HG02678 (cell line): ENCODE measurements around the gene RPL37.
"Not testable (repeated sequence)": the region's sequence is repeated elsewhere in the genome, so short reads cannot be mapped to it uniquely, and the experiment has no call there.

ENCODE experiments used
- ATAC-seq: cut with Tn5 transposase; IDR thresholded peaks from one replicate; pipeline ENCODE4 v1.9.1; 2021; ENCODE audit warnings: mild to moderate bottlenecking, moderate library complexity; ENCODE audit not compliant: unreplicated experiment

Gene RPL37

DNA sequence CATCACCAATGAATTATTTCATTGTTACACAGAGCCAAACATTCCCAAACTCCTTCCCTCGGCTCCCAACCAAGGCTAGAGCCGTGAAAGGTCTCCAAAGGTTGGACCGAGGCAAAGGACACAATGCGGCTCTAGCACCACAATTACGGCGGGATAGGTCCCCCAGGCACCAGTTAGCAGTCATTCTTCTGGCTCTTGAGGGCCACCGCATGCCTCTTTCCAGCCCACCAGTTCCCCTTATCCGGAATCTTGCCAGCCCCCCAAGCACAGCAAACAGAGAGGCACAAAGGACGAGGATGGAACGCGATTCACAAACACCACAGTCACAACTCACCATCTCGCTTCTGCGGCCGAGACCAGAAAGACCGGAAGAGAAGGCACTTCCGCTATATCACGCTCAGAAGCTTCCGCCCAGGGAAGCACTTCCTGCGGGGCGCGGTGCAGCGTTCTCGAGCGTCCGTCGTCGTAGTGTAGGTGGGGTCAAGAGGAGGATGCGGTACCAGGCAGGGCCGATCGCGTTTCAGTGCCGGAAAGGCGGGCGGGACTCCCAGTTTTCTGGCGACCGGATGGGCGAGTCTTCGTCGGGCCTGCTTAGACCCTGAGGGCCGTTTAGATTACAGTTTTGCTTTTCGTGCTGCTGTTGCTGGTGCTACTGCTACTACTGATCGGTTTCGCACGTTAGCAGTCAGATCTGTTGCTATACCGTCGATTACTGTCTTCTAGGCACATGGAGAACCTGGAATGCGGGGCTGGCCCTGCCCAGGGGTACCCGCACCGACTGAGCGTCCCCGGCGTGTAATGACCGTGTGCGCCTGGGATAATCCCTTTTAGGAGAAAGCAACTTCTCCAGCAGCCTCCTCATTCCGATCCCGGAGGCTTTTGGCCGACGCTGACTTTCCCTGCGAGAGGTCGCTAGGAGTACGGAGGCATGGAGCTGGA, at the start of gene RPL37:
TSS of gene RPL37 (minus strand) at position 374 of the 939 bp plus-strand sequence. CDS start at position 337, 37 bp downstream.
- peak; percentile 96 for ATAC-seq

DNA sequence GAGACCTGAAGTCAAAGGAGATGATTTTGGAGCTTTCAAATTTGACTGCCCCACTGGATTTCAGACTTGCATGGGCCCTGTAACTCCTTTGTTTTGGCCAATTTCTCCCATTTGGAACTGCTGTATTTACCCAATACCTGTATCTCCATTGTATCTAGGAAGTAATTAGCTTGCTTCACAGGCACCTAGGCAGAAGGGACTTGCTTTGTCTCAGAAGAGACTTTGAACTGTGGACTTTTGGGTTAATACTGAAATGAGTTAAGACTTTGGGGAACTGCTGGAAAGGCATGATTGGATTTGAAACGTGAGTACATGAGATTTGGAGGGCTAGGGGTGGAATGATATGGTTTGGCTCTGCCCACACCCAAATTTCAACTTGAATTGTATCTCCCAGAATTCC, 48.0 kb upstream of the RPL37 start:
- not testable (repeated sequence) for ATAC-seq

DNA sequence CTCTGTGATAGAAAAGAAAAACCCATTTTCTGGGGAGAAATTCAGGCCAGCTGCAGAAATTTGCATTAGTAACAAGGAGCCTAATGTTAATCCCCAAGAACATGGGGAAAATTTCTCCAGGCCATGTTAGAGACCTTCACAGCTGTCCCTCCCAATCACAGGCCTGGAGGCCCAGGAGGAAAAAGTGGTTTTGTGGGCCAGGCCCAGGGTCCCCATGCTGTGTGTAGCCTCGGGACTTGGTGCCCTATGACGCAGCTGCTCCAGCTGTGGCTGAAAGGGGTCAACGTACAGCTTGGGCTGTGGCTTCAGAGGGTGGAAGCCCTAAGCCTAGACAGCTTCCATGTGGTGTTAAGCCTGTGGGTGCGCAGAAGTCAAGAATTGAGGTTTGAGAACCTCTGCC, 47.3 kb upstream of the RPL37 start:
- ATAC-seq, result no peak

DNA sequence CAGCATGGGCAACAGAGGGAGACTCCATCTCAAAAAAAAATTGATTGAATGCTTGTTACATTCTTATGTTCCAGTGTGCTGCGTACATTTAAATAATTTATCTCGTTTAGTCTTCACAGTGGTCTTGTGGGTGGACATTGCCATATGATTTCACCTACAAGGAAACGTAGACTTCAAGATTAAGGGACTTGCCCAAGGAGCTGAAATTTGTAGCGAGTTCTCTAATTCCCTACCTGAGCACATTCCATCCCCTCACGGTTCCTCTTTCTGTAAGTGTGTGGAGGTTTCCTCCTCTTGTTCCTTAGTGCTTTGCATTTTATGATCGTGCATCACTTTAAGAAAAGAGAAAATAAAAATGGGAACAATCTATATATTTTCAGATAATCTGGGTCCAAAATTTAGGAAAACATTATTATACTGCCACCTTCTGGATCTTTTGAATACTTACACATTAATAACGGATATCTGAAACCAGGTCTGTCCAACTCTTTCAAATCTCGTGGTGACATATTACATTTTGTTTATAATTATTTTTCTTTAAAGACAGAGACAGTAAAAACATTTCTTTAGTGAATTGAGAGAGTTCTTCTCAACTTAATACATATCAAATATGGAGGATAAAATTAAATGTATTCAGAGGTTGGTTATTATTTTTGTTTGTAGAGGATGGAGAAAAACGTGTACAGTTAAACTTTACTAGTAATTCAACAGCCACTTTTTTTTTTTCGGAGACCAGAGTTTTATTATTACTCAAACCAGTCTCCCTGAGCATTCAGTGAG, 44.3 kb upstream of the RPL37 start:
- peak; percentile 57 for ATAC-seq

DNA sequence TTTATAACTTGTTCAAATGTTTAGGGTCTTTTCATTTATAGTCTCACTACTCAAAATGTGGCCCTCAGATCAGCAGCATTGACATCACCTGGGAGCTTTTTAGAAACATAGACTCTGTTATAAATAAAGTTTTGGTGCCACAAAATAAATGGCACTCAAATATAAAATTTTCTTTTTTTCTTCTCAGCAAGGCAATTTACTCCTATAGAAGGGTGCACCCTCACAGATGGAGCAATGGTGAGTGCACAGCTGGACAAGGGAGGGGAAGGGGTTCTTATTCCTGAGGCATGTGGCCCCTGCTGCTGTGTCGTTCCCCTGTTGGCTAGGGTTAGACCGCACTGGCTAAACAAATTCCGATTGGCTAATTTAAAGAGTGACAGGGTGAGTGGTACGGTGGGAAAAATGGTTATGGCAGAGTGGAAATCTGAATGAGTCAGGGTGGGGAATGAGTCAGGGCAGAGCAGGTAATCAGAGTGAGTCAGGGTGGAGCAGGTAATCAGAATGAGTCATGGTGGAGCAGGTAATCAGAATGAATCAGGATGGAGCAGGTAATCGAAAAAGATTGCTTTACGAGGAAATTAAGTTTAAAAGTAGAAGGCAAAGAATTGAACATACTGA, 42.5 kb upstream of the RPL37 start:
- no peak for ATAC-seq

DNA sequence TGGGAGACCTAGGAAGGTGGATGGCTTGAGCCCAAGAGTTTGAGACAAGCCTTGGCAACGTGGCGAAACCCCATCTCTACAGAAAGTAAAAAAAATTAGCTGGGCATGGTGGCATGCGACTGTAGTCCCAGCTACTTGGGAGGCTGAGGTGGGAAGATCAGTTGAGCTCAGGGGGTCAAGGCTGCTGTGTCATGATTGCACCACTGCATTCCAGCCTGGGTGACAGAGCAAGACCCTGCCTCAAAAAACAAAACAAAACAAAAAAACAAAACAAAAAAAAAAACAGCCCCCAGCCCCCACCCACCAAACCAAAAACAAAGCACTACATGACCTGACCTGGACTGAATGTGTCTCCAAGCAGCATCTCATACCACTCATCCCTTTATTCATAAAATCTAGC, 40.9 kb upstream of the RPL37 start:
- no peak for ATAC-seq

DNA sequence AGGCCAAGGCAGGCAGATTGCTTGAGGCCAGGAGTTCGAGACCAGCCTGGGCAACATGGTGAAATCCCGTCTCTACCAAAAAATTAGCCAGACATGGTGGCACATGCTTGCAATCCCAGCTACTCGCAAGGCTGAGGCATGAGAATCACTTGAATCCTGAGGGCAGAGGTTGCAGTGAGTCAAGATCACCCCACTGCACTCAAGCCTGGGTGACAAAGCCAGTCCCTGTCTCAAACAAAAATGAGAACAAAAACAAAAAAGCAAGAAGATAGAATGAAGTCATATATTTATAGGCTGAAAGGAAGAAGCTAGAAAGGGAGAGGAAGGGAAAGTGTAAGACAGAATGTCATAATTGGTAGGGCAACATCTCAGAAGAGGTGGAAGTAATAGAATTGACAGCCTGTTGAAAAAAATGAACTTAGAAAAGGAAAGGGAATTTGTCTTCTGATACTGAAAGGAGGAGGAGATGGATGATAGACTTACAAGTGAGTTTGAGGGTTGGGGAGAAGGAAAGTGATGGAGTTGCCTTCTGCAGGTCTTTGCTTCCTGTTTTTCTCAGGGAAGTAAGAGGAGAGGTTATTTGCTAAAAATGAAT, 38.4 kb upstream of the RPL37 start:
- no peak for ATAC-seq

DNA sequence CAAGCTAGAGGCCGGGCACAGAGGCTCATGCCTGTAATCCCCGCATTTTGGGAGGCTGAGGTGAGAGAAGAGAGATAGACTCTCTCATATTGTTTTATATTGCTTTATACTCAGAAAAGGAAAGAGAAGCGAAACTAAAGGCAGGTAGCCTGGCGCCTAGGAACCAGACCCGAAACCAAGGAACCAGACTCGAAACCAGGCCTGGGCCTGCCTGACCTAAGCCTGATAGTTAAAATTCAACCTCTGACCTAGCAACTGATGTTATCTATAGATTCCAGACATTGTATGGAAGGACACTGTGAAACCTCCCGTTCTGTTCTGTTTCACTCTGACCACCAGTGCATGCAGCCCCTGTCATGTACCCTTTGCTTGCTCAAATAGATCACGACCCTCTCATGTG, 37.2 kb upstream of the RPL37 start:
- not testable (repeated sequence) for ATAC-seq

DNA sequence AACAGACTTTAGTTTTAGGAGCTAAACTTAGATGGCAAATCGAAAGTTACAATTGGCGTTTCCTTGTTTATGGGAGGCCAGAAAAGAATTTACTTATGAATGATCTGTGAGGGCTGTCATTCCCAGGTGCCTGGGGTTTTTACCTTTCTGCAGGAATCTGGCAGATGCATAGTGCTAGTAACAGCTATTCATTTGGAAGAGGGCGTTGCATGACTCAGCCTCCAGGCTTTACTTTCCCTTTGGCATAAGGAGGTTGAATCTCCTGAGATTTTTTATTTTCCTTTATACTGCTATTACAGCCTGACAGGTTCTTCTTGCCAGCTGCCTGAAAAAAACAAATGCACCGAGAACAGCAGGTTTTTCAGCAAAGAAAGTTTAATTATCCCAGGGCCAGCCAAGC, 36.2 kb upstream of the RPL37 start:
- no peak for ATAC-seq

DNA sequence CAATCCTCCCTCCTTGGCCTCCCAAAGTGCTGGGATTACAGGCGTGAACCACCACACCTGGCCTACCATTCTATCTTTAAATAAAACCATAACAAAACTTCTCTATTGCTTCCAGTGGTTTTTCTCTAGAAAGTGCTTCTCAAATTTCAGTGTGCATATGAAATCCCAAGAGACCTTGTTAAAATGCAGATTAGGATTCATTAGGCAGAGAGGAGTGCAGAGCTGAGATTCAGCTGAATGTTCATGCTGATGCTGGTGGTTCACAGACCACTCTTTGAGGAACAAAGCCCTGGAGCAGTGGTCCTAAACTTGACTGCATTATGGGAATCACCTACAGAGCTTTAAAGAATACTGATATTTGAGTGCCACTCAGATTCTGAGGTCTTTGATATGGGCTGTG, 34.4 kb upstream of the RPL37 start:
- ATAC-seq, result no peak

DNA sequence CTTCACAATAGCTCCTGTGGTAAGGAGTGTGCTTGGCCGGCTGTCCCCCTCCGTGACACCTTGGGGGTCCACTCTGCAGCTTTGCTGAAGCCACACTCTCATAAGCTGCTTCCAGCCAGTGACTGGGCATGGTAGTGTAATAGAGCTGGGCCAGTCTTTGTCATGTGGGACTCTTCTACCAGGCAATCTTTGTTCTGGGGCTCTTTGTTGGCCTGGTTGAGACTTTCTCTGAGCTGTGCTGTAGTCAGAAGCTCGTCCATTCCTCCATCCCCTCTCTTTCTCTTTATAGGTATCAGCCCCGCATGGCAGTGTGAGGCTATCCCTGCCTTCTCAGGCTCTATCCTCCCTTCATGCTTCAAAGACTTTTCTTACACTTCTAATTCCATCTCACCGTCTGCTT, 31.8 kb upstream of the RPL37 start:
- ATAC-seq, result no peak

DNA sequence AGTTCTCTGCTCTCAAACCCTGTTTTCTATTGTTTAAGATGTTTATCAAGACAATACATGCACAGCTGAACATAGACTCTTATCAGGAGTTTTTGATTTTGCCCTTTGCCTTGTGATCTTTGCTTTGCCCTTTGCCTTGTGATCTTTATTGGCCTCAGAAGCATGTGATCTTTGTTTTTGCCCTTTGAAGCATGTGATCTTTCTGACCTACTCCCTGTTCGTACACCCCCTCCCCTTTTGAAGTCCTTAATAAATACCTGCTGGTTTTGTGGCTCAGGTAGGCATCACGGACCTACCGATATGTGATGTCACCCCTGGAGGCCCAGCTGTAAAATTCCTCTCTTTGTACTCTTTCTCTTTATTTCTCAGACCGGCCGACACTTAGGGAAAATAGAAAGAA, 30.0 kb upstream of the RPL37 start:
- ATAC-seq, result not testable (repeated sequence)

DNA sequence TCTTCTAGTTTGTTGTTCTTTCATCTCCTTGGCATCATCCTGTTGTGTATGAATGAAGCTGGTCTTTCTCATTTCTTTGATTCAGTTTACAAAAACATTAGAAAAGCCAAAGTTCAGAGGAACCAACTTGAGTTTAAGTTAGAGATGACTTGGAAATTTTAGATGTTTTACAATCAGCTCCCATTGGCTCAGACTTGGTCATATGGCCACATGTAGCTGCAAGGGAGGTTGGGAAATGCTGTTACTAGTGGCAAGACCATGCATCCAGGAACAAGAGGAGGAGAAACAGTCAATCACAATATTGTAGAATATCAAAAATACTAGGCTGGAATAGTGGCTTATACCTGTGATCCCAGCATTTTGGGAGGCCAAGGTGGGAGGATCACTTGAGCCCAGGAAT, 25.7 kb upstream of the RPL37 start:
- ATAC-seq, result no peak

DNA sequence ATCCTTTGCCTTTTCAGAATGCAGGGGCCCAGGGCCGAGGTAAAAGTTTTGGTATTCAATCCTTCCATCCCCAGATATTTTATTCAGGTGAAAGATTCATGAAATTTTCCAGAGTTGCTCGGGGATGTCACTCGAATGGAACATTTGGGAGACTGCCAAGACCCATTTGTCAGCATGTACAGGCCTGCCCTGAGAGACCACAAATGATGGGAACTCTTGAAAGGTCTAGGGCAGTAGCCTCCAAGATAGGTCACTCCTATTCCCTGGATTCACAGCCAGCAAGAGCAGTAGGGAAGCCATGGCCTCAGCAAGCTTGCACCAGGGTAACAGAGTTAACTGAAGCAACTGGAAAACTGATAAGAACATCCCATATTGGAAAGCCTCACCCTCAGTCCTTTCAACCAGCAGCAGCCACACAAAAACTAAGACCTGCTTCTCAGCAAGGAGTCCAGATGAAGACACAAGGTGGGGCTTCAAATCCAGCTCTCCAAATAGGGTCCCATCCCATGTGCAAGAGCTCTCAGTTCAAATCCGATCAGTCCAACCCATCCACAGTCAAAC, 18.7 kb upstream of the RPL37 start:
- ATAC-seq, result no peak

DNA sequence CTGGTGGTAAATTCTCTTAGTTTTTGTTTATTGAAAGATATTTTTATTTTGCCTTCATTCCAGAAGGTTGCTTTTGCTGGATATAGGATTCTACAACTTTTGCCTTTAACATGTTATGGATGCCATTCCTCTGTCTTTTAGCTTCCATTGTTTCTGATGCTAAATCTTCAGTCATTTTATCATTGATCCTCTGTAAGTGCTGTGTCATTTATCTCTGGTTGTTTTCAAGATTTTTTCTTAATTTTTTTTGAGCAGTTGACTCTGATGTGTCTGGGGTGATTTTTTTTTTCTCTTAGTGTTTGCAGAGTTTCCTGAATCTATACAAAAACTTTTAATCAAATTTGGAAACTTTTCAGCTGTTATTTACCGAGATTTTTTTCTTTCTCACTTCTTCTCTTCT, 12.5 kb upstream of the RPL37 start:
- no peak for ATAC-seq

DNA sequence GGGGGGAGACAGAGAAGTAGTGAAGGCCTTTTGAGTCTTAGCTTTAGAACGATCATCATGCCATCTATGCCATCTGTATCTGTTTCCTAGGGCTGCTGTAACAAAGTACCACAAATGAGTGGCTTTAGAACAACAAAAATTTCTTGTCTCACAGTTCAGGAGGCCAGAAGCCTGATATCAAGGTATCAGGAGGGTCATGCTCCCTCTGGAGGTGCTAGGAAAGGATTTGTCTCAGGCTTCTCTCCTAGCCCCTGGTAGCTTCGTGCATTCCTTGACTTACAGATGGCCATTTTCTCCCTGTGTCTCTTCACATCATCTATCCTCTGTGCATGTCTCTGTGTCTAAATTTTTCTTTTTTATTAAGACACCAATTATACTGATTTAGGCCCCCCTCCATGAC, 11.3 kb upstream of the RPL37 start:
- ATAC-seq, result no peak

DNA sequence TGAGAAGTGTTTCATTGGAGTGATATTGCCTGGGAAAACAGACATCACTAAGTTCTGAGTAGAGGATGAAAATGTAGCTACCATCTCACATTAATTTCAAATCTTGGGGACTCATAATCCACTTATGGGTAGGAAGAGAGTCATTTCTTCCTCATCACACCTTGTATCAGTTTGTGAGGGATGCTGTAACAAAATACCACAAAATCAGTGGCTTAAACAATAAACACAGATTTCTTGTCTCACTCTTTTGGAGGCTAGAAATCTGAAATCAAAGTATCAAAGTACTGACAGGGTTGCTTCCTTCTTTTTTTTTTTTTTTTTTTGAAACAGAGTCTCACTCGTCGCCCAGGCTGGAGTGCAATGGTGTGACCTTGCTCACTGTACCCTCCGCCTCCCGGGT, 9.5 kb upstream of the RPL37 start:
- ATAC-seq, result no peak

DNA sequence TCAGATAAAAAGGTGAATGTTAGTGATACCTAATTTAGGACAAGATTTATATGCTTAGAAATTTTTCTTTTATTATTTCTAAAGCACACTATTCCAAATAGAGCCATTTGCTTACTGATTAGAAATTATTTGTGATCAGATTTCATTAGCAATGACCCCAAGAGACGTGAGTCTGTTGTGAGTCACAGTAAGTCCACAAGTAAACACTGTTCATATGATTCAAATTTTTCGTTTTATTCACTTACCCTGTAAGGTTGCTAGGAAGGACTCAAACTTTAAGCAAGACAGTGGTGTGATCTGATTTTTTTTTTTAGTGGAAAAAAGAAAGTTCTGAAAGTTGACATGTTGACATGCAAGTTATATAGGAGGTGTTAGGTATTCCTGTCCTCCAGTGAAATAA, 7.3 kb upstream of the RPL37 start:
- no peak for ATAC-seq

DNA sequence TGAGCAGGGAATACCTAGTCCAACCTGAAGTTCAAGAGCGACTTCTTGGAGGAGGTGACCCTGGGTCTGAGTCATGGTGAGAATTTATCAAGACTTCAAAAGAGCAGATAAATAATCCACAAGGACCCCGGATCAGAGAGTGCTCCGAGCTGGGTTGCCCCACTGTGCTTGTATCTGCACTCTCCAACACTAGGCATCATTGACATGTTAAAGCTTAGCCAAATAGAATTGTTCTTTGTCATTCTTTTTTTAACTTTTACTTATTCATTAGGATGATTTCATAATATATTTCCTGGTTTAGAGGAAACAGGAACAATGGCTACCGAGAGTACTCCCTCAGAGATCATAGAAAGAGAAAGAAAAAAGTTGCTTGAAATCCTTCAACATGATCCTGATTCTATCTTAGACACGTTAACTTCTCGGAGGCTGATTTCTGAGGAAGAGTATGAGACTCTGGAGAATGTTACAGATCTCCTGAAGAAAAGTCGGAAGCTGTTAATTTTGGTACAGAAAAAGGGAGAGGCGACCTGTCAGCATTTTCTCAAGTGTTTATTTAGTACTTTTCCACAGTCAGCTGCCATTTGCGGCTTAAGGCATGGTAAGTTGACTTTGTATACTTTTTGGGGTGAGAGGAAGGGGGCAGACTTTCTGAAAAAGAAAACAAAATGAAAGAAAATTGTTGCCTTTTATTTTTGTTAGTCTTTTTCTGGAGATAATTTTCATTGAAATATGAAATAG, 6.2 kb upstream of the RPL37 start, which contains the start of gene CARD6:
TSS of gene CARD6 (plus strand) at position 300 of the 738 bp plus-strand sequence. CDS start at position 316, 16 bp downstream.
- peak; percentile 52 for ATAC-seq

DNA sequence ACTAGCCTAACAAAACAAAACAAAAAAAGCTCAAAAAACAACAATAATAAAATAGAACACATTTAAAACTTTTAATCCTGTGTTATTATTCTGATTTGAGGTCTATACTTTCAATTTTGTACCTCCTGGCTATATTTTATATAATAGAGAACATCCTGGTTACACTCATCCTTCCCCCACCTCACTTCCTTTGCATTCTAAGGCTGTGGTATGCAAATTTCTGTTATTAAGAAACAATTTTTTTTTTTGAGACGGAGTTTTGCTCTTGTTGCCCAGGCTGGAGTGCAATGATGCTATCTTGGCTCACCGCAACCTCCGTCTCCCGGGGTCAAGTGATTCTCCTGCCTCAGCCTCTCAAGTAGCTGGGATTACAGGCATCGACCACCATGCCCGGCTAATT, 3.1 kb upstream of the RPL37 start:
- no peak for ATAC-seq
